Activated CD4-positive, alpha-beta T cell treated with anti-CD3 and anti-CD28 coated beads for 4 hours (primary cell): ENCODE data around the gene PMP22.

Experiments
- DNase-seq, 2 donors: peaks; one replicate each; pipeline ENCODE4 v3.0.0-alpha.2; 2020

The PMP22 gene

GRCh38 chr17:15273141-15273793 is 8.1 kb upstream of the PMP22 start:
- DNase-seq, result no peak

DNA sequence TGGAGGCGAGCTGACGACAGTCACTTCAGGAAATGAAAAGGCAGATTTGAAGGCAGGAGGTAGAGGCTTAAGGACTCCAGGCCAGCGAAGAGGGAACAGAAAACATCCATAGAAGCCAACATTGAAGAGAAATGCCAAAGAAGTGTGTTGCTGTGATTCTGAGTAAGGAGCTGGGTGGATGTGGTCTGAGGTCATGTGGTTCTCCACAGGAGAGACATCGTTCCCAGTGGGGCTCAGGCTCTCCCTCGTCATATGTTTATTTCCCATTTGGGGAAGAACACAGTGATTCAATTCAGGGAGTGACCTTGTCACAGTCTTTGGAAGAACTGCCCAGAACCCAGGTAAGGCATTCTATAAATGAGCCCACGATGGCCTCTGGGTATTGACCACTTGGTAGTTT is 6.6 kb upstream of the PMP22 start:
- no peak for DNase-seq

GRCh38 chr17:15270628-15271381 is 5.7 kb upstream of the PMP22 start:
- DNase-seq, result no peak

DNA sequence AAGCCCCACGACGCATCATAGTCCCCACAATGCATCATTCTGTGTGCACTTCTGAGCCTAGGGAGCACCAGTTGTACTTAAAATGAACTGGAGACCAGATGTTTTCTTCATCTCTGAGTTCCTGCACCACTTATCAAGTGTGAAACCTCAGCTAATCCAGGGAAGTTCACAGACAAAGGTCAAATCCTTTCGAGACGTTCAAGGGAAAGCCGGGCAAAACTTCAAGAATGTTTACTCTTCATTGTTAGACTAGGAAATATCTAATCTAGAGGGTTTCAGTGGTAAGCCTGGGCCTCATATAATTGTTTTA is 4.6 kb upstream of the PMP22 start:
- no peak for DNase-seq

GRCh38 chr17:15269087-15269779 is 4.1 kb upstream of the PMP22 start:
- DNase-seq, result no peak

DNA sequence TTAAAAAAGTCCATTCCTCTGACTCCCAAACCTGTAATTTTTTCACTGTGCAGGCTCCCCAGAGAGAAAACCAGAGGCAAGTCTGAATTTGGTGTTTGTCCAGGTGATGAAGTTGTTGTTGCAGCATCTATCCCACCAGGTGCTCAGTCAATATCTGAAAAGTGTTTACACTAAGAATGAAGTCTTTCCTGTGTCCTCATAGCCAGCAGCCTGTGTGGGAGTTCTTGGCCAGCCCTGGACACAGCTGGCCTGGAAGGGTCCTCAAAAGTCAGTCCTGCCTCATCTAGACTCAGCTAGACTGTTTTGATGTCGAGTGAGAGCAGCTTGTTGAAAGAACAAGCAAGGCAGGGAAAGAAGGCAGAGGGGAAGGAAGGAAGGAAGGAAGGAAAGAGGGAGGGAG is 3.3 kb upstream of the PMP22 start:
- DNase-seq, result no peak

DNA sequence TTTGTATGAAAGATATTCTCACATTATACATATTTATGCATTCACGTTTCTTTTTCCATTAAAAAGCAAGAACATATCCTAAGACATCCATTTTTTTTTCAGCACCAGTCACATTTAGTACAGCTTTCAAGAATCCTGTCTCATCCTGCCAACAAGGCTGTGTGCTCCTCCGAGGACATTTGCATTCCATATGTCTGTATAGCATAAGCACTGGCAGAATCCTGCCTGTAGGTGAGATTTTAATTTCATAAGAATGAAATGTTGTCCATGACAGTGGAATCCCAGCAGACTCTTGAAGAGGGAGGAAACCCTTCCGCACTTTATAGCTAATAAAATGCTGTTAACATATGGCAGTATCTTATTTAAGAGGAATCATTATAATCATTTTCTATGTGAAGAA is 2.9 kb upstream of the PMP22 start:
- no peak for DNase-seq

DNA sequence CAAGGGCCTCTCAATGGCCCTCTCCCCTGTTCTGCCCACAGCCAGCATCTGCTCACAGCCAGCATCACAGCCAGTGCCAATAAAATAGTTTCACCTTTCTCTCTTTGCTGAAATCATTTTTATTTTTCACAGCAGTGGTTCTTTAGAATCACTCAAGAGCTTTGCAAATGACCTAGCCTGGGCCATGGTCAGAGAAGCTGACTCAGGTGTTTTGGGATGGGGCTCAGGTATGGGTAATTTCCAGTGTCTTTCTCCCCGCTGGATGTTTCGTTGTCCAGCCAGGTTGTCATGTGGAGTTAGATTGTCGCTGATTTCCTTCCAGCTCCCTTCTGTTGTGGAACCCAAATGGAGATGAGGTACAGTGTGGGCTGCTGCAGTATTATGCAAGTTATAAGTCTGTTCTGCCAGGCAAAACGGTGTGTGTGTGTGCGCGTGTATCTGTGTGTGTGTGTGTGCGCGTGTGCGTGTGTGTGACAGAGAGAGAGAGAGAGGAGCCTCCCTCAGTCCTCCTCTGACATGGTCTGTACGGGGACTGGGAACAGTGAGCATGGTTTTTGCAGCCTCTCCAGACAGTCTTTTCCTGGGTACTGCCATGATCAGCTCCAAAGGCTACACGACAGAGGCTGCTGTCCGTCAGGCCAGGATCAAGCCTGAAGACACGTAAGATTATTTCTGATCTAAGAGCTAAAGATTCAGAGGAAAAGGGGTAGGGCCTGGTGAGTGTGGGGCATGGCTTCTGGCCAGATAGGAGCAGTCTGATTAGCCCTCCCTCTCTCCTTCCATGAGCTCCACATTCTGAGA is 1.4 kb upstream of the PMP22 start:
- DNase-seq, result no peak

- no peak for DNase-seq
Observed at GRCh38 chr17:15264542-15264941, 584 bp downstream of the PMP22 start.

- no peak for DNase-seq
Observed at GRCh38 chr17:15263680-15264079, 1.4 kb downstream of the PMP22 start.

- no peak for DNase-seq
Observed at GRCh38 chr17:15263206-15263579, 1.9 kb downstream of the PMP22 start.

GRCh38 chr17:15262291-15263205 is 2.6 kb downstream of the PMP22 start:
- no peak for DNase-seq

DNA sequence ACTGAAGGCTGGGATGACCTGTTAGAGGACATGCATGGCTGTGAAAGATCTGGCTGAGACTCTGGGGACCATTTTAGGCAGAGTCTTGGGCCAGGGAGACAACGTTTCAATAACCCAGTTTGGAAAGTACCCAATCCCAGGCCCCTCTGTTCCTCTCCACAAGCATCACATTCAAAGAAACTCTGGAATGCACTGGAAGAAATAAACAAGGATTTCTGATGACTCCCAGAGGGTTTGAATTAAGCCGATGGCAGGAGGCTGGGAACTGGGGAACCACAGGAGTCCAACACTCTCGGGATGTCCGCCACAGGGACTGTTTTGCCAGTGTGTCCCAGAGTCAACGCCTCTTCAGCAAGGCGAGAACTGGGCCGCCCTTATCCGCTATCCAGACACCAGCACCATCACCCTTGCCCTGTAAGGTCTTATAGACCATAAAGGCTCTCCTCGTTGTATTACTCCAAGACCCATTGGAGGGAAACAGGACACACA is 3.3 kb downstream of the PMP22 start:
- DNase-seq, result no peak

DNA sequence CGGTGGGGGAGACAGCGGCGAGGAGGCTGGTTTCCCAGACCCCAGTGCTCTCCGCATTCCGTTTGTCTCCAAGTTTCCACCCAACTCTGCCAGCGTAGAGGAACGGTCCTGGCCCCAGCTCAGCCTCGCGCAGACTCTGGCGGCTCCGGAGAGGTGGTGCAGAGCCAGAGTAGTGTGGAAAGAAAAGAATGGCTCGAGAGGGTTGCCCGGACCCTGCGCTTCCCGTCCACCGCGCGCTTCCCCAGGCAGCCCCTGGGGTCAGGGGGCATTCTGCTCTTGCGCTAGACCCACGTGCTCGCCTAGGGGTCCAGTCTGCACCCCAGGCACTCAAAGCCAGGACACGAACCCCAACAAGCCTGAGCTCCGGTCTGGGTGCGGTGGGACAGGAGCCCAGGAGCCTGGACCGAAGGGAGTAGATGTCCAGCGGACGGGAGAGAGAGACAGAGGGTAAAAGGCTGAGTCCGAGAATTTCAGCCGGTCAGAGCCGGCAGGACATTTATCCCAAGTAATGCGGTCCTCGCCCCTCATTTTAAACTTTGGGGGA is 3.8 kb downstream of the PMP22 start:
- DNase-seq, result no peak

GRCh38 chr17:15260376-15261257 is 4.5 kb downstream of the PMP22 start:
- DNase-seq, result peak; percentile 7 to 14

GRCh38 chr17:15257796-15258512 is 7.2 kb downstream of the PMP22 start:
- DNase-seq, result no peak

- DNase-seq, result peak; percentile 36 to 49
Observed at GRCh38 chr17:15257258-15257788, 7.8 kb downstream of the PMP22 start.

DNA sequence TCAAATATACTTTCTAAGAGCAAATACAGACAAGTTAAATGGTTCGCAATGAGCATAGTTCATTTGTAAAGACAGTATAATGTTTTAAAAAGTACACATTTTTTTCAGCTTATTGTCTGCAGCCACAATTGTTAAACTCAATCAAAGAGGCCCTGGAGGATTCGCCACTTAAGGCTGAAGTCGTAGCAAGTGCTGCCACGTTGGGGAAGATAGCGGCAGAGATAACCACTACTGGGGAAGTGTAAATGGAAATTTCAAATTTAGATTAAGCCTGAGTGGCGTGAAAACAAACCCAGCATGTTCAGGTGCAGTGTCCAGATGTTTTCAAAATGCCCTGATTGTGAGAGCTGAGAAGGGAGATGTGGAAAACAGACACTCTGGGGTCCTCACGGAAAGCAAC is 8.4 kb downstream of the PMP22 start:
- DNase-seq, result no peak

GRCh38 chr17:15255713-15256454 is 9.2 kb downstream of the PMP22 start:
- no peak for DNase-seq
